ENCODE data around the gene PGAP3.

The PGAP3 gene

DNA sequence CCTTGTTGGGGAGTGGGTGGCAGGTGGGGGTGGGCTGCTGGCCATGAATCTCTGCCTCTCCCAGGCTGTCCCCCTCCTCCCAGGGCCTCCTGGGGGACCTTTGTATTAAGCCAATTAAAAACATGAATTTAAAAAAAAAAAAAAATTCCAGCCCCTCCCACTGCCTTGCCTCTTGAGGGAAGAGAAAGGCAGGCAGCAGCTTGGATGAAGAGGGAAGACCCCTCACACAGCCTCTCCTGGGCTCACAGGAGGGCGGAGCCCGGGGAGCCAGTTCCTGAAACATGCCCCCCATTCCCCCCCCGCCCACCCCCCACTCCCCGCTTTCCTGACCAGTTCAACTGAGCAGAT lies 24.5 kb downstream of the PGAP3 start (continued):
- TF ChIP-seq PATZ1 (CRISPR knock-in tag; IDR thresholded peaks at IDR 0.05; ENCODE audit: borderline replicate concordance) (no peak), ZNF565 (CRISPR knock-in tag; conservative IDR thresholded peaks at IDR 0.05; ENCODE audit: low read depth) (no peak), BACH2 (CRISPR knock-in tag; IDR thresholded peaks at IDR 0.05; ENCODE audit: borderline replicate concordance) (no peak)

DNA sequence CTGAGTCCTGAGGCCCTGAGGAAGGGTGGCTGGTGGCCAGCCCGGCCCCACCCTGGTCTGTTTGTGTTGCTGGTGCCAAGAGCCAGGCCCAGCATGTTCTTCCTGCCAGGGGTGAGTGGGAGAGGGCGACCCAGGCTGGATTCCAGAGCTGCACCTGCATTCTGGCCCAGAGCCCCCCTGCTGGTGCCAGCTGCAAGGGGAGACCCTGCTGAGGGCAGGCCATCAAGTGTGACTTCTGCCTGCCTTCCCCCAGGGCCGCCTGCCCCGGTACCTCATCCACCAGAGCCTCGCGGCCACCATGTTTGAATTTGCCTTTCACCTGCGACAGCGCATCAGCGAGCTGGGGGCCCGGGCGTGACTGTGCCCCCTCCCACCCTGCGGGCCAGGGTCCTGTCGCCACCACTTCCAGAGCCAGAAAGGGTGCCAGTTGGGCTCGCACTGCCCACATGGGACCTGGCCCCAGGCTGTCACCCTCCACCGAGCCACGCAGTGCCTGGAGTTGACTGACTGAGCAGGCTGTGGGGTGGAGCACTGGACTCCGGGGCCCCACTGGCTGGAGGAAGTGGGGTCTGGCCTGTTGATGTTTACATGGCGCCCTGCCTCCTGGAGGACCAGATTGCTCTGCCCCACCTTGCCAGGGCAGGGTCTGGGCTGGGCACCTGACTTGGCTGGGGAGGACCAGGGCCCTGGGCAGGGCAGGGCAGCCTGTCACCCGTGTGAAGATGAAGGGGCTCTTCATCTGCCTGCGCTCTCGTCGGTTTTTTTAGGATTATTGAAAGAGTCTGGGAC lies 25.1 kb downstream of the PGAP3 start:
- ATAC-seq = no peak
- no peak for TF ChIP-seq ARNTL (CRISPR knock-in tag; IDR thresholded peaks at IDR 0.05; ENCODE audit: borderline replicate concordance, low read depth)
- TF ChIP-seq ISL1 (CRISPR knock-in tag; IDR thresholded peaks at IDR 0.05) = no peak
- no peak for TF ChIP-seq ESRRG (CRISPR knock-in tag; IDR thresholded peaks at IDR 0.05)
- TF ChIP-seq OSR1 (CRISPR knock-in tag; IDR thresholded peaks at IDR 0.05) = no peak
- no peak for TF ChIP-seq CREB5 (CRISPR knock-in tag; IDR thresholded peaks at IDR 0.05; ENCODE audit: low read depth)
- TF ChIP-seq ZNF8 (CRISPR knock-in tag; IDR thresholded peaks at IDR 0.05) = no peak
- TF ChIP-seq ZFP30 (CRISPR knock-in tag; IDR thresholded peaks at IDR 0.05) = no peak
- TF ChIP-seq ZNF70 (CRISPR knock-in tag; IDR thresholded peaks at IDR 0.05) = no peak
- no peak for TF ChIP-seq GLIS3 (CRISPR knock-in tag; IDR thresholded peaks at IDR 0.05)
- TF ChIP-seq SNAI2 (CRISPR knock-in tag; IDR thresholded peaks at IDR 0.05) = no peak
- no peak for TF ChIP-seq ZC3H10 (CRISPR knock-in tag; IDR thresholded peaks at IDR 0.05)
- TF ChIP-seq TSHZ2 (CRISPR knock-in tag; IDR thresholded peaks at IDR 0.05) = no peak
- TF ChIP-seq RARB (CRISPR knock-in tag; IDR thresholded peaks at IDR 0.05) = no peak
- no peak for TF ChIP-seq CSDC2 (CRISPR knock-in tag; IDR thresholded peaks at IDR 0.05)
- TF ChIP-seq, protein P1, sequence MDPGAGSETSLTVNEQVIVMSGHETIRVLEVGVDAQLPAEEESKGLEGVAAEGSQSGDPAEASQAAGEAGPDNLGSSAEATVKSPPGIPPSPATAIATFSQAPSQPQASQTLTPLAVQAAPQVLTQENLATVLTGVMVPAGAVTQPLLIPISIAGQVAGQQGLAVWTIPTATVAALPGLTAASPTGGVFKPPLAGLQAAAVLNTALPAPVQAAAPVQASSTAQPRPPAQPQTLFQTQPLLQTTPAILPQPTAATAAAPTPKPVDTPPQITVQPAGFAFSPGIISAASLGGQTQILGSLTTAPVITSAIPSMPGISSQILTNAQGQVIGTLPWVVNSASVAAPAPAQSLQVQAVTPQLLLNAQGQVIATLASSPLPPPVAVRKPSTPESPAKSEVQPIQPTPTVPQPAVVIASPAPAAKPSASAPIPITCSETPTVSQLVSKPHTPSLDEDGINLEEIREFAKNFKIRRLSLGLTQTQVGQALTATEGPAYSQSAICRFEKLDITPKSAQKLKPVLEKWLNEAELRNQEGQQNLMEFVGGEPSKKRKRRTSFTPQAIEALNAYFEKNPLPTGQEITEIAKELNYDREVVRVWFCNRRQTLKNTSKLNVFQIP (CRISPR knock-in tag; IDR thresholded peaks at IDR 0.05; ENCODE audit: borderline replicate concordance, low read depth) = no peak
- TF ChIP-seq PPARA (CRISPR knock-in tag; IDR thresholded peaks at IDR 0.05; ENCODE audit: borderline replicate concordance) = no peak
- TF ChIP-seq ZNF565 (CRISPR knock-in tag; conservative IDR thresholded peaks at IDR 0.05; ENCODE audit: low read depth) = no peak
- TF ChIP-seq TOX (CRISPR knock-in tag; IDR thresholded peaks at IDR 0.05; ENCODE audit: borderline replicate concordance) = no peak

GRCh38 chr17:39661744-39662541 lies 25.9 kb downstream of the PGAP3 start:
- TF ChIP-seq ZNF565 (CRISPR knock-in tag; conservative IDR thresholded peaks at IDR 0.05; ENCODE audit: low read depth) (no peak), ZC3H10 (CRISPR knock-in tag; IDR thresholded peaks at IDR 0.05) (no peak)
- ATAC-seq = no peak

All from SK-N-SH treated with all-trans-retinoic acid at 6 μM for 48 hours (cell line).